GM23338 (cell line): ENCODE measurements around the gene OR1K1. TPM values are rescaled to one million over a fixed set of nuclear protein-coding genes. Genes with fewer than 3 reads are reported as not detected.

Experiments used
- ATAC-seq: fragments of 200-7000 bp; cut with Tn5 transposase; 3 replicates; pipeline ENCODE4 v1.9.1; 2020
- DNase-seq: peaks from one replicate; pipeline ENCODE4 v3.0.0-alpha.2; 2015; ENCODE audit warnings: low spot score
- H2AFZ ChIP-seq: fragments of 200-600 bp; sonication (generic); 2 replicates; pipeline ENCODE4 v1.8.0; 2016; ENCODE audit warnings: antibody characterized with exemption, mild to moderate bottlenecking, moderate library complexity
- H3F3A ChIP-seq: fragments of 200-600 bp; sonication (generic); replicated peaks from 2 replicates; pipeline ENCODE4 v1.8.0; 2017; ENCODE audit warnings: antibody characterized with exemption, mixed run types, low read depth
- H3K27ac ChIP-seq: fragments of 200-600 bp; sonication (generic); 2 replicates; pipeline ENCODE4 v1.6.1; 2016; ENCODE audit warnings: low read depth
- H3K27me3 ChIP-seq: fragments of 200-600 bp; sonication (generic); 2 replicates; pipeline ENCODE4 v1.8.0; 2016; ENCODE audit warnings: mild to moderate bottlenecking, mixed run types, moderate library complexity; ENCODE audit not compliant: insufficient read depth
- H3K36me3 ChIP-seq: fragments of 200-600 bp; sonication (generic); 2 replicates; pipeline ENCODE4 v1.8.0; 2016; ENCODE audit warnings: mild to moderate bottlenecking; ENCODE audit not compliant: insufficient read depth
- H3K4me1 ChIP-seq: fragments of 200-600 bp; sonication (generic); 2 replicates; pipeline ENCODE4 v1.8.0; 2016; ENCODE audit warnings: mild to moderate bottlenecking, moderate library complexity; ENCODE audit not compliant: insufficient read depth
- H3K4me2 ChIP-seq: fragments of 200-600 bp; sonication (generic); 2 replicates; pipeline ENCODE4 v1.7.1; 2017; ENCODE audit warnings: mixed run types
- H3K4me3 ChIP-seq: fragments of 200-600 bp; sonication (generic); 2 replicates; pipeline ENCODE4 v1.6.1; 2016; ENCODE audit warnings: mixed run types
- H3K79me2 ChIP-seq: fragments of 200-600 bp; sonication (generic); replicated peaks from 2 replicates; pipeline ENCODE4 v1.8.0; 2017; ENCODE audit warnings: mild to moderate bottlenecking; ENCODE audit not compliant: insufficient read depth
- H3K9me2 ChIP-seq: fragments of 200-600 bp; sonication (generic); 2 replicates; pipeline ENCODE4 v1.8.0; 2017; ENCODE audit not compliant: insufficient read depth
- H4K20me1 ChIP-seq: fragments of 200-600 bp; sonication (generic); replicated peaks from 2 replicates; pipeline ENCODE4 v1.8.0; 2017; ENCODE audit warnings: mild to moderate bottlenecking; ENCODE audit not compliant: insufficient read depth
- H3K27ac Mint-ChIP-seq: 2 replicates; pipeline ENCODE4 v1.8.0; 2020; ENCODE audit warnings: inconsistent platforms, mild to moderate bottlenecking, moderate library complexity, mixed read lengths
- H3K27me3 Mint-ChIP-seq: 3 replicates; pipeline ENCODE4 v1.8.0; 2022; ENCODE audit warnings: low read depth, mild to moderate bottlenecking, moderate library complexity, mixed read lengths, inconsistent platforms; ENCODE audit not compliant: insufficient read depth, poor library complexity
- H3K36me3 Mint-ChIP-seq: 3 replicates; pipeline ENCODE4 v1.8.0; 2021; ENCODE audit warnings: low read depth, mild to moderate bottlenecking, inconsistent platforms, moderate library complexity, mixed read lengths
- H3K4me1 Mint-ChIP-seq: 3 replicates; pipeline ENCODE4 v1.8.0; 2020; ENCODE audit warnings: mild to moderate bottlenecking, inconsistent platforms, mixed read lengths
- H3K4me3 Mint-ChIP-seq: 3 replicates; pipeline ENCODE4 v1.8.0; 2021; ENCODE audit warnings: moderate library complexity, mild to moderate bottlenecking, inconsistent platforms, mixed read lengths
- H3K9me3 Mint-ChIP-seq: 3 replicates; pipeline ENCODE4 v1.8.0; 2020; ENCODE audit warnings: moderate library complexity, mild to moderate bottlenecking, inconsistent platforms, mixed read lengths
- CREB1 ChIP-seq: fragments of 250-450 bp; sonication (Bioruptor Pico); IDR thresholded peaks from 2 replicates; pipeline ENCODE4 v1.5.0; 2020; ENCODE audit warnings: low read depth, mild to moderate bottlenecking, moderate library complexity
- EZH2 ChIP-seq: fragments of 200-600 bp; sonication (generic); IDR thresholded peaks from one replicate; pipeline ENCODE4 v1.8.0; 2017; ENCODE audit warnings: antibody characterized with exemption, mild to moderate bottlenecking, low read depth; ENCODE audit not compliant: unreplicated experiment
- EZH2phosphoT487 ChIP-seq: fragments of 200-600 bp; sonication (generic); IDR thresholded peaks from one replicate; pipeline ENCODE4 v1.8.1; 2018; ENCODE audit warnings: antibody characterized with exemption; ENCODE audit not compliant: unreplicated experiment
- JUNB ChIP-seq: IDR thresholded peaks from one replicate; pipeline ENCODE4 v1.6.1; 2016; ENCODE audit warnings: antibody characterized with exemption; ENCODE audit not compliant: unreplicated experiment
- NANOG ChIP-seq: IDR thresholded peaks from 2 replicates; pipeline ENCODE4 v1.6.1; 2016; ENCODE audit warnings: antibody characterized with exemption, borderline replicate concordance
- POLR2AphosphoS5 ChIP-seq: IDR thresholded peaks from 2 replicates; pipeline ENCODE4 v1.6.1; 2016; ENCODE audit warnings: antibody characterized with exemption, low read depth
- STAT1 ChIP-seq: IDR thresholded peaks from one replicate; pipeline ENCODE4 v1.6.1; 2016; ENCODE audit warnings: antibody characterized with exemption; ENCODE audit not compliant: unreplicated experiment
- ZNF114 ChIP-seq: fragments of 250-450 bp; sonication (Bioruptor Pico); IDR thresholded peaks from 2 replicates; pipeline ENCODE4 v1.5.0; 2020; ENCODE audit warnings: mild to moderate bottlenecking, moderate library complexity
- ZNF331 ChIP-seq: fragments of 250-450 bp; sonication (Bioruptor Pico); IDR thresholded peaks from 2 replicates; pipeline ENCODE4 v1.5.0; 2020; ENCODE audit warnings: low read depth, mild to moderate bottlenecking, moderate library complexity
- polyA plus RNA-seq: library from polyadenylated mRNA; unstranded; fragments of >200 nt; fragmentation: Nextera tagmentation; extraction: Ambion mirVana; gene quantifications from 2 replicates; pipeline ENCODE4 v1.2.1, GENCODE V29; 2016
- total RNA-seq: library from RNA; depleted of rRNA; stranded (reverse); fragments of >200 nt; shearing (Covaris generic); gene quantifications from 2 replicates; pipeline ENCODE4 v1.2.3, GENCODE V29; 2014
- TF ChIP-seq, protein P1 (sequence below): IDR thresholded peaks from one replicate; pipeline ENCODE4 v1.6.1; 2018; ENCODE audit warnings: antibody characterized with exemption; ENCODE audit not compliant: unreplicated experiment
- TF ChIP-seq, protein P2 (sequence below): IDR thresholded peaks from 2 replicates; pipeline ENCODE4 v1.6.1; 2016; ENCODE audit warnings: antibody characterized with exemption
- TF ChIP-seq, protein P3 (sequence below): fragments of 250-450 bp; sonication (Bioruptor Pico); IDR thresholded peaks from 2 replicates; pipeline ENCODE4 v1.5.0; 2020; ENCODE audit warnings: mild to moderate bottlenecking, moderate library complexity
- TF ChIP-seq, protein P4 (sequence below), 2 experiments: fragments of 200-600 bp in 1 of 2; sonication (generic) in 1 of 2; conservative IDR thresholded peaks; 2 replicates each; pipeline versions ENCODE4 v1.5.1 to v1.6.1; 2016 to 2017; ENCODE audit warnings: antibody characterized with exemption in 2 of 2, low read depth in 2 of 2, mild to moderate bottlenecking in 2 of 2, moderate library complexity in 1 of 2

OR1K1 gene
- total and polyA plus RNA-seq, 2 experiments from 2014 or later = not detected

DNA sequence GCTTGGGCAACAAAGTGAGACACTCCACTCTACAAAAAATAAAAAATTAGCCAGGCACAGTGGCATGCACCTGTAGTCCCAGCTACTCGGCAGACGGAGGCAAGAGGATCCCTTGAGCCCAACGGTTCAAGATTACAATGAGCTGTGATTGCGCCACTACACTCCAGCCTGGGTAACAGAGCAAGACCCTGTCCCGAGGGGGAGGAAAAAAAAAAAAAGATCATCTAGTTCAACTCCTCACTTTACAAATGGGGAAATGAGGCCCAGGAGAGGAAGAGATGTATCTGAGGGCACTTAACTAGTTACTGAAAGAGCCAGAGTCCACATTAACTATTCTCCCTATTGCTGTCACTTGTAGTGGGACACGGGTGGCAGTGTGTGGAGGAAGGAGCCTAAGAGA lies 14.6 kb downstream of the OR1K1 start:
- Mint-ChIP-seq H3K27ac (no peak overlapping the region), H3K4me1 (no peaks in the 10 kb centered on the region; the same call in 2 of the 3 replicates), H3K4me3 (no peak overlapping the region), H3K36me3 (peaks cover 16% of the 10 kb centered on the region; the same call in 2 of the 3 replicates), H3K9me3 (no peaks in the 10 kb centered on the region), H3K27me3 (peaks cover 3% of the 10 kb centered on the region)
- H3F3A ChIP-seq = no peaks in the 10 kb centered on the region
- H3K27ac ChIP-seq = no peak overlapping the region
- DNase-seq (no peak), ATAC-seq (no peak)
- peaks cover 5% of the 10 kb centered on the region for H3K79me2 ChIP-seq
- H3K36me3 ChIP-seq = peaks cover 7% of the 10 kb centered on the region
- no peak overlapping the region for H3K4me2 ChIP-seq
- no peak for TF ChIP-seq JUNB
- TF ChIP-seq EZH2 = no peak
- no peak for TF ChIP-seq CREB1 (CRISPR knock-in tag)
- TF ChIP-seq, protein P1, sequence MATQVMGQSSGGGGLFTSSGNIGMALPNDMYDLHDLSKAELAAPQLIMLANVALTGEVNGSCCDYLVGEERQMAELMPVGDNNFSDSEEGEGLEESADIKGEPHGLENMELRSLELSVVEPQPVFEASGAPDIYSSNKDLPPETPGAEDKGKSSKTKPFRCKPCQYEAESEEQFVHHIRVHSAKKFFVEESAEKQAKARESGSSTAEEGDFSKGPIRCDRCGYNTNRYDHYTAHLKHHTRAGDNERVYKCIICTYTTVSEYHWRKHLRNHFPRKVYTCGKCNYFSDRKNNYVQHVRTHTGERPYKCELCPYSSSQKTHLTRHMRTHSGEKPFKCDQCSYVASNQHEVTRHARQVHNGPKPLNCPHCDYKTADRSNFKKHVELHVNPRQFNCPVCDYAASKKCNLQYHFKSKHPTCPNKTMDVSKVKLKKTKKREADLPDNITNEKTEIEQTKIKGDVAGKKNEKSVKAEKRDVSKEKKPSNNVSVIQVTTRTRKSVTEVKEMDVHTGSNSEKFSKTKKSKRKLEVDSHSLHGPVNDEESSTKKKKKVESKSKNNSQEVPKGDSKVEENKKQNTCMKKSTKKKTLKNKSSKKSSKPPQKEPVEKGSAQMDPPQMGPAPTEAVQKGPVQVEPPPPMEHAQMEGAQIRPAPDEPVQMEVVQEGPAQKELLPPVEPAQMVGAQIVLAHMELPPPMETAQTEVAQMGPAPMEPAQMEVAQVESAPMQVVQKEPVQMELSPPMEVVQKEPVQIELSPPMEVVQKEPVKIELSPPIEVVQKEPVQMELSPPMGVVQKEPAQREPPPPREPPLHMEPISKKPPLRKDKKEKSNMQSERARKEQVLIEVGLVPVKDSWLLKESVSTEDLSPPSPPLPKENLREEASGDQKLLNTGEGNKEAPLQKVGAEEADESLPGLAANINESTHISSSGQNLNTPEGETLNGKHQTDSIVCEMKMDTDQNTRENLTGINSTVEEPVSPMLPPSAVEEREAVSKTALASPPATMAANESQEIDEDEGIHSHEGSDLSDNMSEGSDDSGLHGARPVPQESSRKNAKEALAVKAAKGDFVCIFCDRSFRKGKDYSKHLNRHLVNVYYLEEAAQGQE = no peak
- no peak for TF ChIP-seq EZH2phosphoT487
- TF ChIP-seq POLR2AphosphoS5 = no peak
- TF ChIP-seq, protein P2, sequence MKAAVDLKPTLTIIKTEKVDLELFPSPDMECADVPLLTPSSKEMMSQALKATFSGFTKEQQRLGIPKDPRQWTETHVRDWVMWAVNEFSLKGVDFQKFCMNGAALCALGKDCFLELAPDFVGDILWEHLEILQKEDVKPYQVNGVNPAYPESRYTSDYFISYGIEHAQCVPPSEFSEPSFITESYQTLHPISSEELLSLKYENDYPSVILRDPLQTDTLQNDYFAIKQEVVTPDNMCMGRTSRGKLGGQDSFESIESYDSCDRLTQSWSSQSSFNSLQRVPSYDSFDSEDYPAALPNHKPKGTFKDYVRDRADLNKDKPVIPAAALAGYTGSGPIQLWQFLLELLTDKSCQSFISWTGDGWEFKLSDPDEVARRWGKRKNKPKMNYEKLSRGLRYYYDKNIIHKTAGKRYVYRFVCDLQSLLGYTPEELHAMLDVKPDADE = no peak
- TF ChIP-seq, protein P3, sequence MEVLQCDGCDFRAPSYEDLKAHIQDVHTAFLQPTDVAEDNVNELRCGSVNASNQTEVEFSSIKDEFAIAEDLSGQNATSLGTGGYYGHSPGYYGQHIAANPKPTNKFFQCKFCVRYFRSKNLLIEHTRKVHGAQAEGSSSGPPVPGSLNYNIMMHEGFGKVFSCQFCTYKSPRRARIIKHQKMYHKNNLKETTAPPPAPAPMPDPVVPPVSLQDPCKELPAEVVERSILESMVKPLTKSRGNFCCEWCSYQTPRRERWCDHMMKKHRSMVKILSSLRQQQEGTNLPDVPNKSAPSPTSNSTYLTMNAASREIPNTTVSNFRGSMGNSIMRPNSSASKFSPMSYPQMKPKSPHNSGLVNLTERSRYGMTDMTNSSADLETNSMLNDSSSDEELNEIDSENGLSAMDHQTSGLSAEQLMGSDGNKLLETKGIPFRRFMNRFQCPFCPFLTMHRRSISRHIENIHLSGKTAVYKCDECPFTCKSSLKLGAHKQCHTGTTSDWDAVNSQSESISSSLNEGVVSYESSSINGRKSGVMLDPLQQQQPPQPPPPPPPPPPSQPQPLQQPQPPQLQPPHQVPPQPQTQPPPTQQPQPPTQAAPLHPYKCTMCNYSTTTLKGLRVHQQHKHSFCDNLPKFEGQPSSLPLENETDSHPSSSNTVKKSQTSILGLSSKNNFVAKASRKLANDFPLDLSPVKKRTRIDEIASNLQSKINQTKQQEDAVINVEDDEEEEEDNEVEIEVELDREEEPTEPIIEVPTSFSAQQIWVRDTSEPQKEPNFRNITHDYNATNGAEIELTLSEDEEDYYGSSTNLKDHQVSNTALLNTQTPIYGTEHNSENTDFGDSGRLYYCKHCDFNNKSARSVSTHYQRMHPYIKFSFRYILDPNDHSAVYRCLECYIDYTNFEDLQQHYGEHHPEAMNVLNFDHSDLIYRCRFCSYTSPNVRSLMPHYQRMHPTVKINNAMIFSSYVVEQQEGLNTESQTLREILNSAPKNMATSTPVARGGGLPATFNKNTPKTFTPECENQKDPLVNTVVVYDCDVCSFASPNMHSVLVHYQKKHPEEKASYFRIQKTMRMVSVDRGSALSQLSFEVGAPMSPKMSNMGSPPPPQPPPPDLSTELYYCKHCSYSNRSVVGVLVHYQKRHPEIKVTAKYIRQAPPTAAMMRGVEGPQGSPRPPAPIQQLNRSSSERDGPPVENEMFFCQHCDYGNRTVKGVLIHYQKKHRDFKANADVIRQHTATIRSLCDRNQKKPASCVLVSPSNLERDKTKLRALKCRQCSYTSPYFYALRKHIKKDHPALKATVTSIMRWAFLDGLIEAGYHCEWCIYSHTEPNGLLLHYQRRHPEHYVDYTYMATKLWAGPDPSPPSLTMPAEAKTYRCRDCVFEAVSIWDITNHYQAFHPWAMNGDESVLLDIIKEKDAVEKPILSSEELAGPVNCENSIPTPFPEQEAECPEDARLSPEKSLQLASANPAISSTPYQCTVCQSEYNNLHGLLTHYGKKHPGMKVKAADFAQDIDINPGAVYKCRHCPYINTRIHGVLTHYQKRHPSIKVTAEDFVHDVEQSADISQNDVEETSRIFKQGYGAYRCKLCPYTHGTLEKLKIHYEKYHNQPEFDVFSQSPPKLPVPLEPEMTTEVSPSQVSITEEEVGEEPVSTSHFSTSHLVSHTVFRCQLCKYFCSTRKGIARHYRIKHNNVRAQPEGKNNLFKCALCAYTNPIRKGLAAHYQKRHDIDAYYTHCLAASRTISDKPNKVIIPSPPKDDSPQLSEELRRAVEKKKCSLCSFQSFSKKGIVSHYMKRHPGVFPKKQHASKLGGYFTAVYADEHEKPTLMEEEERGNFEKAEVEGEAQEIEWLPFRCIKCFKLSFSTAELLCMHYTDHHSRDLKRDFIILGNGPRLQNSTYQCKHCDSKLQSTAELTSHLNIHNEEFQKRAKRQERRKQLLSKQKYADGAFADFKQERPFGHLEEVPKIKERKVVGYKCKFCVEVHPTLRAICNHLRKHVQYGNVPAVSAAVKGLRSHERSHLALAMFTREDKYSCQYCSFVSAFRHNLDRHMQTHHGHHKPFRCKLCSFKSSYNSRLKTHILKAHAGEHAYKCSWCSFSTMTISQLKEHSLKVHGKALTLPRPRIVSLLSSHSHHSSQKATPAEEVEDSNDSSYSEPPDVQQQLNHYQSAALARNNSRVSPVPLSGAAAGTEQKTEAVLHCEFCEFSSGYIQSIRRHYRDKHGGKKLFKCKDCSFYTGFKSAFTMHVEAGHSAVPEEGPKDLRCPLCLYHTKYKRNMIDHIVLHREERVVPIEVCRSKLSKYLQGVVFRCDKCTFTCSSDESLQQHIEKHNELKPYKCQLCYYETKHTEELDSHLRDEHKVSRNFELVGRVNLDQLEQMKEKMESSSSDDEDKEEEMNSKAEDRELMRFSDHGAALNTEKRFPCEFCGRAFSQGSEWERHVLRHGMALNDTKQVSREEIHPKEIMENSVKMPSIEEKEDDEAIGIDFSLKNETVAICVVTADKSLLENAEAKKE (CRISPR knock-in tag) = no peak
- no peak for TF ChIP-seq ZNF331 (CRISPR knock-in tag)
- TF ChIP-seq ZNF114 (CRISPR knock-in tag) = no peak
- TF ChIP-seq STAT1 = no peak
- TF ChIP-seq NANOG = no peak
- TF ChIP-seq, protein P4, sequence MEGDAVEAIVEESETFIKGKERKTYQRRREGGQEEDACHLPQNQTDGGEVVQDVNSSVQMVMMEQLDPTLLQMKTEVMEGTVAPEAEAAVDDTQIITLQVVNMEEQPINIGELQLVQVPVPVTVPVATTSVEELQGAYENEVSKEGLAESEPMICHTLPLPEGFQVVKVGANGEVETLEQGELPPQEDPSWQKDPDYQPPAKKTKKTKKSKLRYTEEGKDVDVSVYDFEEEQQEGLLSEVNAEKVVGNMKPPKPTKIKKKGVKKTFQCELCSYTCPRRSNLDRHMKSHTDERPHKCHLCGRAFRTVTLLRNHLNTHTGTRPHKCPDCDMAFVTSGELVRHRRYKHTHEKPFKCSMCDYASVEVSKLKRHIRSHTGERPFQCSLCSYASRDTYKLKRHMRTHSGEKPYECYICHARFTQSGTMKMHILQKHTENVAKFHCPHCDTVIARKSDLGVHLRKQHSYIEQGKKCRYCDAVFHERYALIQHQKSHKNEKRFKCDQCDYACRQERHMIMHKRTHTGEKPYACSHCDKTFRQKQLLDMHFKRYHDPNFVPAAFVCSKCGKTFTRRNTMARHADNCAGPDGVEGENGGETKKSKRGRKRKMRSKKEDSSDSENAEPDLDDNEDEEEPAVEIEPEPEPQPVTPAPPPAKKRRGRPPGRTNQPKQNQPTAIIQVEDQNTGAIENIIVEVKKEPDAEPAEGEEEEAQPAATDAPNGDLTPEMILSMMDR (conservative IDR thresholded peaks at IDR 0.05; ENCODE audit: low read depth in 2 of 2) = no peak
- no peaks in the 10 kb centered on the region for H3K9me2 ChIP-seq
- no peaks in the 10 kb centered on the region for H3K27me3 ChIP-seq
- no peak overlapping the region for H2AFZ ChIP-seq
- peaks cover 6% of the 10 kb centered on the region for H3K4me1 ChIP-seq
- no peak overlapping the region for H3K4me3 ChIP-seq
- peaks cover 7% of the 10 kb centered on the region for H4K20me1 ChIP-seq
